Measurements from ENCODE around the gene C19orf73.
"Not testable (repeated sequence)": the region's sequence is repeated elsewhere in the genome, so short reads cannot be mapped to it uniquely, and the experiment has no call there.

GRCh38 chr19:49123285-49123684 lies 4.3 kb upstream of the C19orf73 start:
- not testable (repeated sequence) for TF ChIP-seq POLR2A (IDR thresholded peaks at IDR 0.05; ENCODE audit: low read length); GATA1 (IDR thresholded peaks at IDR 0.05; ENCODE audit: low read depth, low read length)
